H1 (cell line): Measurements from ENCODE around the gene DUSP1. TPM values are rescaled to one million over a fixed set of nuclear protein-coding genes. Genes with fewer than 3 reads are reported as not detected.
A peak's percentile ranks its signal among the peaks of the same experiment; 100 is the strongest.

ENCODE experiments used
- CTCF ChIA-PET: fragments of 300-600 bp; sonication (Branson Sonifier 250); formaldehyde crosslinking; loops from one replicate; lab custom pipeline; 2021; ENCODE audit not compliant: partially characterized antibody; lab: Charles Lee
- POLR2A ChIA-PET: fragments of 300-600 bp; sonication (Branson Sonifier 250); formaldehyde crosslinking; loops from one replicate; lab custom pipeline; 2021; ENCODE audit warnings: inconsistent platforms; ENCODE audit not compliant: partially characterized antibody; lab: Charles Lee
- DNase-seq, 2 experiments: peaks; one replicate each; pipeline versions ENCODE4 v3.0.0 to v3.0.0-alpha.2; 2010 to 2022; ENCODE audit warnings: low spot score in 2 of 2, low read depth in 1 of 2, mixed read lengths in 1 of 2
- FAIRE-seq: peaks from 2 replicates; lab custom pipeline; 2011; peaks lifted over from hg19 to GRCh38; lab: Jason Lieb, UNC
- H2AFZ ChIP-seq: 2 replicates; pipeline ENCODE4 v1.8.1; 2012; ENCODE audit warnings: low read length, inconsistent platforms
- H2AK5ac ChIP-seq: 2 replicates; pipeline ENCODE4 v1.6.1; 2013; ENCODE audit warnings: low read depth, low read length
- H2BK120ac ChIP-seq: replicated peaks from 2 replicates; pipeline ENCODE3; 2013; ENCODE audit warnings: low read depth, low read length, inconsistent platforms
- H2BK12ac ChIP-seq: 2 replicates; pipeline ENCODE4 v1.6.1; 2013; ENCODE audit warnings: low read depth, low read length
- H2BK15ac ChIP-seq: 2 replicates; pipeline ENCODE4 v1.6.1; 2013; ENCODE audit warnings: low read length
- H2BK20ac ChIP-seq: 2 replicates; pipeline ENCODE4 v1.6.1; 2013; ENCODE audit warnings: low read length
- H2BK5ac ChIP-seq: 2 replicates; pipeline ENCODE4 v1.6.1; 2013; ENCODE audit warnings: low read depth, low read length
- H3K14ac ChIP-seq: 2 replicates; pipeline ENCODE4 v1.6.1; 2013; ENCODE audit warnings: inconsistent platforms; ENCODE audit not compliant: insufficient read length
- H3K18ac ChIP-seq: 2 replicates; pipeline ENCODE4 v1.6.1; 2013; ENCODE audit warnings: low read length; ENCODE audit errors: extremely low read depth
- H3K23ac ChIP-seq: 2 replicates; pipeline ENCODE4 v1.6.1; 2013; ENCODE audit warnings: inconsistent platforms; ENCODE audit not compliant: insufficient read length
- H3K23me2 ChIP-seq: 2 replicates; pipeline ENCODE4 v1.6.1; 2013; ENCODE audit warnings: low read depth, low read length
- H3K27ac ChIP-seq: 2 replicates; pipeline ENCODE4 v1.6.1; 2011; ENCODE audit warnings: low read depth, low read length, inconsistent platforms
- H3K27me3 ChIP-seq, 4 experiments: replicated peaks in 1 of 4; 1 replicate in 1 of 4; 2 replicates in 3 of 4; pipeline versions ENCODE4 v1.6.1 to v1.8.1; 2011 to 2013; ENCODE audit warnings: low read length in 3 of 4, mild to moderate bottlenecking in 3 of 4, inconsistent platforms in 2 of 4, mixed read lengths in 2 of 4, moderate library complexity in 1 of 4; ENCODE audit not compliant: control insufficient read depth in 3 of 4, insufficient read depth in 3 of 4; ENCODE audit errors: extremely low read depth in 1 of 4
- H3K36me3 ChIP-seq, 4 experiments: 2 replicates each; pipeline versions ENCODE4 v1.6.1 to v1.8.1; 2011 to 2013; ENCODE audit warnings: mild to moderate bottlenecking in 4 of 4, low read length in 3 of 4, moderate library complexity in 2 of 4, control low read depth in 1 of 4, inconsistent platforms in 1 of 4; ENCODE audit not compliant: insufficient read depth in 4 of 4, control insufficient read depth in 2 of 4
- H3K4ac ChIP-seq: replicated peaks from 2 replicates; pipeline ENCODE3; 2013; ENCODE audit warnings: low read length, low read depth, mixed read lengths, inconsistent platforms; ENCODE audit not compliant: insufficient read length
- H3K4me1 ChIP-seq, 4 experiments: replicated peaks in 1 of 4; 1 replicate in 1 of 4; 2 replicates in 3 of 4; pipeline versions ENCODE4 v1.6.1 to v1.8.1; 2011 to 2013; ENCODE audit warnings: low read length in 3 of 4, inconsistent platforms in 2 of 4, mixed read lengths in 1 of 4; ENCODE audit not compliant: insufficient read depth in 4 of 4, control insufficient read depth in 3 of 4
- H3K4me2 ChIP-seq, 2 experiments: 2 replicates each; pipeline versions ENCODE4 v1.6.1 to v1.8.1; 2011 to 2013; ENCODE audit warnings: low read depth in 2 of 2, low read length in 2 of 2, control low read depth in 1 of 2, inconsistent platforms in 1 of 2, mild to moderate bottlenecking in 1 of 2; ENCODE audit not compliant: insufficient read depth in 1 of 2
- H3K4me3 ChIP-seq, 4 experiments: fragments of 200-600, 300-600 bp in 1 of 4; sonication (generic), shearing (Covaris generic), sonication (Bioruptor Twin) in 1 of 4; 2 replicates each; pipeline versions ENCODE4 v1.5.1 to v1.8.1; 2011 to 2016; ENCODE audit warnings: low read length in 4 of 4, low read depth in 3 of 4, control low read depth in 2 of 4, inconsistent platforms in 2 of 4, mild to moderate bottlenecking in 2 of 4, mixed read lengths in 1 of 4, moderate library complexity in 1 of 4; ENCODE audit not compliant: insufficient read depth in 2 of 4; ENCODE audit errors: extremely low read depth in 1 of 4
- H3K56ac ChIP-seq: replicated peaks from 2 replicates; pipeline ENCODE3; 2013; ENCODE audit warnings: low read depth, mild to moderate bottlenecking, mixed read lengths, low read length, inconsistent platforms; ENCODE audit not compliant: insufficient read length
- H3K79me1 ChIP-seq: 2 replicates; pipeline ENCODE4 v1.6.1; 2013; ENCODE audit warnings: low read depth, low read length, control low read depth
- H3K79me2 ChIP-seq, 2 experiments: 2 replicates each; pipeline versions ENCODE4 v1.6.1 to v1.8.1; 2012 to 2013; ENCODE audit warnings: low read length in 2 of 2, mild to moderate bottlenecking in 2 of 2, inconsistent platforms in 1 of 2; ENCODE audit not compliant: insufficient read depth in 2 of 2, control insufficient read depth in 1 of 2
- H3K9ac ChIP-seq, 4 experiments: replicated peaks in 1 of 4; 1 replicate in 1 of 4; 2 replicates in 3 of 4; pipeline versions ENCODE4 v1.6.1 to v1.8.1; 2011 to 2013; ENCODE audit warnings: low read depth in 3 of 4, low read length in 3 of 4, control low read depth in 2 of 4, mild to moderate bottlenecking in 2 of 4, moderate library complexity in 2 of 4, inconsistent platforms in 1 of 4; ENCODE audit errors: extremely low read depth in 1 of 4
- H3K9me3 ChIP-seq, 2 experiments: 2 replicates each; pipeline versions ENCODE4 v1.6.1 to v1.8.1; 2012 to 2013; ENCODE audit warnings: mild to moderate bottlenecking in 2 of 2, moderate library complexity in 2 of 2, control low read depth in 1 of 2, inconsistent platforms in 1 of 2, low read depth in 1 of 2, low read length in 1 of 2, mixed read lengths in 1 of 2; ENCODE audit not compliant: insufficient read depth in 2 of 2
- H4K20me1 ChIP-seq, 2 experiments: replicated peaks in 1 of 2; 2 replicates each; pipeline versions ENCODE3 to v1.8.1; 2011 to 2013; ENCODE audit warnings: inconsistent platforms in 2 of 2, low read length in 2 of 2, mild to moderate bottlenecking in 1 of 2; ENCODE audit not compliant: insufficient read depth in 2 of 2, control insufficient read depth in 1 of 2
- H4K5ac ChIP-seq: 2 replicates; pipeline ENCODE4 v1.6.1; 2013; ENCODE audit warnings: low read length, low read depth, mixed read lengths, inconsistent platforms; ENCODE audit not compliant: insufficient read length
- H4K8ac ChIP-seq: 2 replicates; pipeline ENCODE4 v1.8.0; 2013; ENCODE audit warnings: mild to moderate bottlenecking, moderate library complexity, low read length, inconsistent platforms; ENCODE audit not compliant: insufficient read depth; ENCODE audit errors: extremely low read depth
- H4K91ac ChIP-seq: replicated peaks from 2 replicates; pipeline ENCODE3; 2013; ENCODE audit warnings: low read length, mixed read lengths, inconsistent platforms; ENCODE audit not compliant: insufficient read length
- ASH2L ChIP-seq: fragments of 200-600, 300-600 bp; sonication (generic); IDR thresholded peaks from one replicate; pipeline ENCODE4 v1.7.1; 2017; ENCODE audit warnings: low read length
- BCL11A ChIP-seq, 2 experiments: IDR thresholded peaks; one replicate each; pipeline ENCODE4 v1.6.1; 2011; ENCODE audit warnings: low read depth in 2 of 2, low read length in 2 of 2, mild to moderate bottlenecking in 2 of 2
- CTBP2 ChIP-seq: IDR thresholded peaks from 2 replicates; pipeline ENCODE4 v1.7.0; 2011; ENCODE audit warnings: borderline replicate concordance, mild to moderate bottlenecking, moderate library complexity, mixed read lengths, low read length; ENCODE audit not compliant: insufficient read depth, insufficient read length
- EGR1 ChIP-seq: IDR thresholded peaks from 2 replicates; pipeline ENCODE4 v1.6.1; 2011; ENCODE audit warnings: low read depth, low read length, borderline replicate concordance
- EP300 ChIP-seq, 2 experiments: IDR thresholded peaks; 1 replicate in 1 of 2; 2 replicates in 1 of 2; pipeline ENCODE4 v1.6.1; 2011 to 2012; ENCODE audit warnings: low read depth in 2 of 2, low read length in 2 of 2, mild to moderate bottlenecking in 2 of 2, borderline replicate concordance in 1 of 2, inconsistent platforms in 1 of 2, moderate library complexity in 1 of 2
- EZH2 ChIP-seq: fragments of 200-600 bp; sonication (generic); IDR thresholded peaks from 2 replicates; pipeline ENCODE4 v1.7.1; 2012; ENCODE audit warnings: low read depth, mild to moderate bottlenecking, moderate library complexity, low read length, inconsistent platforms; ENCODE audit not compliant: severe bottlenecking
- FOSL1 ChIP-seq: IDR thresholded peaks from 2 replicates; pipeline ENCODE4 v1.6.1; 2011; ENCODE audit warnings: mild to moderate bottlenecking, low read depth, low read length, moderate library complexity; ENCODE audit not compliant: insufficient read depth
- KDM5A ChIP-seq: fragments of 200-600 bp; IDR thresholded peaks from 2 replicates; pipeline ENCODE4 v1.7.1; 2012; ENCODE audit warnings: mild to moderate bottlenecking, low read length, inconsistent platforms, mixed read lengths
- POLR2A ChIP-seq, 2 experiments: IDR thresholded peaks; 1 replicate in 1 of 2; 2 replicates in 1 of 2; pipeline ENCODE4 v1.6.1; 2011; ENCODE audit warnings: low read depth in 2 of 2, low read length in 2 of 2, mild to moderate bottlenecking in 2 of 2; ENCODE audit errors: control extremely low read depth in 1 of 2
- USF2 ChIP-seq: IDR thresholded peaks from 2 replicates; pipeline ENCODE4 v1.6.1; 2011; ENCODE audit warnings: low read length, improper control_type of control experiment
- YY1 ChIP-seq: IDR thresholded peaks from 2 replicates; pipeline ENCODE4 v1.6.1; 2011; ENCODE audit warnings: low read depth, mild to moderate bottlenecking, low read length
- WGBS, 2 experiments: shearing (Covaris generic) in 1 of 2; methylation state at CpG; one replicate each; pipeline versions ENCODE4 v1.1.6 to v1.1.7; 2013 to 2015; ENCODE audit warnings: low lambda C conversion rate in 2 of 2, mixed read lengths in 2 of 2, inconsistent platforms in 1 of 2, low coverage in 1 of 2, missing lambda C conversion rate in 1 of 2; ENCODE audit not compliant: insufficient replicate concordance in 2 of 2, insufficient coverage in 1 of 2, insufficient read length in 1 of 2; ENCODE audit errors: extremely low coverage in 1 of 2, missing lambda C conversion rate in 1 of 2; 5-methylcytosine and 5-hydroxymethylcytosine counted together
- polyA plus RNA-seq, 7 experiments: library from polyadenylated mRNA; depleted of rRNA in 3 of 7; stranded (reverse) in 5 of 7; unstranded in 2 of 7; fragments of >200 nt in 5 of 7; fragments of 200-250 nt in 2 of 7; gene quantifications; 1 replicate in 5 of 7; 2 replicates in 1 of 7; 4 replicates in 1 of 7; pipeline versions ENCODE4 v1.2.1 to v1.2.3, GENCODE V29; 2011 to 2013; ENCODE audit warnings: missing spikeins in 2 of 7, mixed read lengths in 2 of 7
- total RNA-seq: library from RNA; stranded (reverse); fragmentation: NEBNext Ultra II Directional; extraction: Animal tissue kit (Norgen Biotek cat#: 25700); gene quantifications from 2 replicates; pipeline ENCODE4 v1.2.1, GENCODE V29; 2021

DUSP1 gene
- total and polyA plus RNA-seq, 2 of the 8 experiments (the other 6 are each of a cell fraction or from before 2014, with no cell fraction given): 6.5 to 11.7 TPM

GRCh38 chr5:172786736-172787462 is 15.9 kb upstream of the DUSP1 start:
- no peaks in the 10 kb centered on the region for H3K79me1 ChIP-seq
- no peak overlapping the region for H3K9ac ChIP-seq
- H4K20me1 ChIP-seq: no peaks in the 10 kb centered on the region
- no peak overlapping the region; the same call in 1 of the 2 replicates for H4K8ac ChIP-seq
- H2BK120ac ChIP-seq: no peak overlapping the region
- no peaks in the 10 kb centered on the region for H3K9me3 ChIP-seq
- peak overlapping the region; percentile 23 for H3K56ac ChIP-seq
- no peak overlapping the region for H4K91ac ChIP-seq
- H3K79me2 ChIP-seq: no peaks in the 10 kb centered on the region
- ChIA-PET POLR2A (interaction anchor here (5.3 kb wide), 1 partner anchor 16 kb away, joined by 36 read pairs; the partner anchor contains the start of gene DUSP1), CTCF (interaction anchor here (0.7 kb wide), 1 partner anchor 25 kb away, joined by 3 read pairs; no protein-coding TSS in a partner anchor)
- H3K18ac ChIP-seq: no peak overlapping the region
- H4K5ac ChIP-seq: no peak overlapping the region
- peak overlapping the region; percentile 72; the same call in 1 of the 2 replicates for H2BK15ac ChIP-seq
- no peak overlapping the region for H2AFZ ChIP-seq
- H3K4me2 ChIP-seq: no peak overlapping the region
- peak overlapping the region; percentile 92; the same call in 1 of the 2 replicates for H2BK12ac ChIP-seq
- peaks cover 0 to 3% (median 0%) of the 10 kb centered on the region in 4 experiments; a peak in 4 of 7 replicates for H3K4me1 ChIP-seq
- DNase-seq (no peak), FAIRE-seq (no peak)
- H3K14ac ChIP-seq: no peak overlapping the region
- H3K27me3 ChIP-seq: peaks cover 0 to 2% (median 0%) of the 10 kb centered on the region in 4 experiments; a peak in 2 of 7 replicates
- WGBS, 2 experiments: 93% methylated on average over 9 of the region's 9 CpGs; no CpG with 5 or more reads in 1 of the 2 experiments
- no peak overlapping the region; the same call in 1 of the 2 replicates for H2BK5ac ChIP-seq
- no peaks in the 10 kb centered on the region for H3K23me2 ChIP-seq
- 0 out of 2 replicates have a peak overlapping the region, but pooled peaks have one; percentile 65 for H2AK5ac ChIP-seq
- H3K4me3 ChIP-seq: no peak overlapping the region
- no peak overlapping the region for H3K4ac ChIP-seq
- H2BK20ac ChIP-seq: no peak overlapping the region
- no peak overlapping the region for H3K27ac ChIP-seq
- no peak overlapping the region for H3K23ac ChIP-seq
- H3K36me3 ChIP-seq: no peaks in the 10 kb centered on the region
- TF ChIP-seq KDM5A (no peak), YY1 (no peak), ASH2L (no peak), POLR2A (IDR thresholded peaks at IDR 0.05; ENCODE audit: control extremely low read depth in 1 of 2, low read depth in 2 of 2, low read length in 2 of 2) (no peak), CTBP2 (no peak), EZH2 (no peak), USF2 (no peak), EP300 (IDR thresholded peaks at IDR 0.05; ENCODE audit: borderline replicate concordance in 1 of 2, low read depth in 2 of 2, low read length in 2 of 2) (no peak), BCL11A (IDR thresholded peaks at IDR 0.05; ENCODE audit: low read depth in 2 of 2, low read length in 2 of 2) (no peak), FOSL1 (no peak), EGR1 (no peak)
